ENCODE results near the gene UTP14C.
"Not testable (repeated sequence)": the region's sequence is repeated elsewhere in the genome, so short reads cannot be mapped to it uniquely, and the experiment has no call there.

UTP14C gene

GRCh38 chr13:52061064-52061463, 36.6 kb downstream of the UTP14C start:
- no CpG with 5 or more reads among the region's 3 CpGs for WGBS, 2 donors (ENCODE audit: extremely low coverage in 2 of 2, insufficient read length in 2 of 2, insufficient replicate concordance in 1 of 2)
- H2BK5ac ChIP-seq (ENCODE audit: low read length); DNase-seq (ENCODE audit: low spot score); H3K4me1 ChIP-seq (ENCODE audit: control insufficient read depth in 2 of 2, insufficient read depth in 1 of 2, low read depth in 1 of 2, low read length in 2 of 2); H3K27ac ChIP-seq (replicated peaks; ENCODE audit: low read length); H3K9ac ChIP-seq (ENCODE audit: low read depth, low read length, poor library complexity); H3K4me3 ChIP-seq (ENCODE audit: low read length in 2 of 2); H2BK120ac ChIP-seq (ENCODE audit: low read depth, low read length); H3K23ac ChIP-seq (ENCODE audit: low read depth, low read length, poor library complexity); H4K8ac ChIP-seq (ENCODE audit: low read depth, low read length); H3K27me3 ChIP-seq (ENCODE audit: control insufficient read depth in 3 of 3, insufficient read depth in 3 of 3, low read depth in 1 of 3, low read length in 3 of 3); H2AK5ac ChIP-seq (ENCODE audit: low read depth, low read length); H3K79me1 ChIP-seq (ENCODE audit: low read depth, low read length); H2BK15ac ChIP-seq (ENCODE audit: low read length); H3K14ac ChIP-seq (ENCODE audit: low read length); H2AFZ ChIP-seq (ENCODE audit: low read length); H2BK12ac ChIP-seq (ENCODE audit: low read length); H3K36me3 ChIP-seq (replicated peaks in 1 of 2; ENCODE audit: control insufficient read depth in 2 of 2, insufficient read depth in 2 of 2, low read length in 2 of 2); H3K18ac ChIP-seq (ENCODE audit: low read length); H3K4me2 ChIP-seq (ENCODE audit: insufficient read depth, low read length, poor library complexity, severe bottlenecking); H4K91ac ChIP-seq (ENCODE audit: low read depth, low read length, poor library complexity); H3K4ac ChIP-seq (ENCODE audit: low read length): not testable (repeated sequence)
- peaks cover 12 to 13% of the 10 kb centered on the region in 2 donors for H3K9me3 ChIP-seq (replicated peaks in 1 of 2; ENCODE audit: control insufficient read depth in 2 of 2, insufficient read depth in 1 of 2, low read depth in 1 of 2, low read length in 2 of 2)

- Histone ChIP-seq H2BK120ac (ENCODE audit: low read depth, low read length) (no peak overlapping the region), H3K14ac (ENCODE audit: low read length) (no peak overlapping the region), H2BK12ac (ENCODE audit: low read length) (no peak overlapping the region), H2BK5ac (ENCODE audit: low read length) (no peak overlapping the region), H3K4me1 (ENCODE audit: control insufficient read depth in 2 of 2, insufficient read depth in 1 of 2, low read depth in 1 of 2, low read length in 2 of 2) (no peaks in the 10 kb centered on the region), H3K9me3 (replicated peaks in 1 of 2; ENCODE audit: control insufficient read depth in 2 of 2, insufficient read depth in 1 of 2, low read depth in 1 of 2, low read length in 2 of 2) (peaks cover 12 to 13% of the 10 kb centered on the region in 2 donors), H3K27me3 (ENCODE audit: control insufficient read depth in 3 of 3, insufficient read depth in 3 of 3, low read depth in 1 of 3, low read length in 3 of 3) (no peaks in the 10 kb centered on the region), H3K36me3 (replicated peaks in 1 of 2; ENCODE audit: control insufficient read depth in 2 of 2, insufficient read depth in 2 of 2, low read length in 2 of 2) (no peaks in the 10 kb centered on the region), H3K23ac (ENCODE audit: low read depth, low read length, poor library complexity) (no peak overlapping the region), H4K8ac (ENCODE audit: low read depth, low read length) (no peak overlapping the region), H4K91ac (ENCODE audit: low read depth, low read length, poor library complexity) (no peak overlapping the region), H3K9ac (ENCODE audit: low read depth, low read length, poor library complexity) (no peak overlapping the region), H3K4me3 (ENCODE audit: low read length in 2 of 2) (no peak overlapping the region), H2AK5ac (ENCODE audit: low read depth, low read length) (no peak overlapping the region), H3K18ac (ENCODE audit: low read length) (no peak overlapping the region), H3K4me2 (ENCODE audit: insufficient read depth, low read length, poor library complexity, severe bottlenecking) (no peak overlapping the region), H3K4ac (ENCODE audit: low read length) (no peak overlapping the region), H3K79me1 (ENCODE audit: low read depth, low read length) (no peaks in the 10 kb centered on the region), H2BK15ac (ENCODE audit: low read length) (no peak overlapping the region), H2AFZ (ENCODE audit: low read length) (no peak overlapping the region), H3K27ac (replicated peaks; ENCODE audit: low read length) (no peak overlapping the region)
- WGBS, 2 donors (ENCODE audit: extremely low coverage in 2 of 2, insufficient read length in 2 of 2, insufficient replicate concordance in 1 of 2): no CpG with 5 or more reads among the region's 3 CpGs
- DNase-seq (ENCODE audit: low spot score): no peak
Observed at GRCh38 chr13:52061587-52061986, 37.1 kb downstream of the UTP14C start.

GRCh38 chr13:52067237-52067636, 42.7 kb downstream of the UTP14C start:
- Histone ChIP-seq H3K4ac (ENCODE audit: low read length) (no peak overlapping the region), H3K79me1 (ENCODE audit: low read depth, low read length) (no peaks in the 10 kb centered on the region), H2BK12ac (ENCODE audit: low read length) (no peak overlapping the region), H3K4me3 (ENCODE audit: low read length in 2 of 2) (no peak overlapping the region), H2AK5ac (ENCODE audit: low read depth, low read length) (no peak overlapping the region), H3K9me3 (replicated peaks in 1 of 2; ENCODE audit: control insufficient read depth in 2 of 2, insufficient read depth in 1 of 2, low read depth in 1 of 2, low read length in 2 of 2) (peaks cover 18 to 19% of the 10 kb centered on the region in 2 donors), H3K27me3 (ENCODE audit: control insufficient read depth in 3 of 3, insufficient read depth in 3 of 3, low read depth in 1 of 3, low read length in 3 of 3) (no peaks in the 10 kb centered on the region), H3K27ac (replicated peaks; ENCODE audit: low read length) (no peak overlapping the region), H3K9ac (ENCODE audit: low read depth, low read length, poor library complexity) (no peak overlapping the region), H3K4me2 (ENCODE audit: insufficient read depth, low read length, poor library complexity, severe bottlenecking) (no peak overlapping the region), H4K91ac (ENCODE audit: low read depth, low read length, poor library complexity) (no peak overlapping the region), H2AFZ (ENCODE audit: low read length) (no peak overlapping the region), H3K36me3 (replicated peaks in 1 of 2; ENCODE audit: control insufficient read depth in 2 of 2, insufficient read depth in 2 of 2, low read length in 2 of 2) (no peaks in the 10 kb centered on the region), H3K23ac (ENCODE audit: low read depth, low read length, poor library complexity) (no peak overlapping the region), H2BK15ac (ENCODE audit: low read length) (no peak overlapping the region), H2BK120ac (ENCODE audit: low read depth, low read length) (no peak overlapping the region), H4K8ac (ENCODE audit: low read depth, low read length) (no peak overlapping the region), H3K14ac (ENCODE audit: low read length) (no peak overlapping the region), H2BK5ac (ENCODE audit: low read length) (no peak overlapping the region), H3K18ac (ENCODE audit: low read length) (no peak overlapping the region), H3K4me1 (ENCODE audit: control insufficient read depth in 2 of 2, insufficient read depth in 1 of 2, low read depth in 1 of 2, low read length in 2 of 2) (no peaks in the 10 kb centered on the region)
- no peak for DNase-seq (ENCODE audit: low spot score)

GRCh38 chr13:52070929-52071523, 46.5 kb downstream of the UTP14C start:
- no peak overlapping the region for H4K8ac ChIP-seq (ENCODE audit: low read depth, low read length)
- H3K23ac ChIP-seq (ENCODE audit: low read depth, low read length, poor library complexity): no peak overlapping the region
- H3K4me2 ChIP-seq (ENCODE audit: insufficient read depth, low read length, poor library complexity, severe bottlenecking): no peak overlapping the region
- H3K4me3 ChIP-seq (ENCODE audit: low read length in 2 of 2): no peak overlapping the region
- H3K27me3 ChIP-seq (ENCODE audit: control insufficient read depth in 3 of 3, insufficient read depth in 3 of 3, low read depth in 1 of 3, low read length in 3 of 3): peaks cover 0 to 2% (median 0%) of the 10 kb centered on the region in 3 experiments
- H2AK5ac ChIP-seq (ENCODE audit: low read depth, low read length): no peak overlapping the region
- WGBS, 2 donors (ENCODE audit: extremely low coverage in 2 of 2, insufficient read length in 2 of 2, insufficient replicate concordance in 1 of 2): no CpG with 5 or more reads among the region's 1 CpG
- no peak overlapping the region for H3K27ac ChIP-seq (replicated peaks; ENCODE audit: low read length)
- H3K9ac ChIP-seq (ENCODE audit: low read depth, low read length, poor library complexity): no peak overlapping the region
- no peak overlapping the region for H3K18ac ChIP-seq (ENCODE audit: low read length)
- no peak overlapping the region for H3K4ac ChIP-seq (ENCODE audit: low read length)
- DNase-seq (ENCODE audit: low spot score): no peak
- H4K91ac ChIP-seq (ENCODE audit: low read depth, low read length, poor library complexity): no peak overlapping the region
- H3K4me1 ChIP-seq (ENCODE audit: control insufficient read depth in 2 of 2, insufficient read depth in 1 of 2, low read depth in 1 of 2, low read length in 2 of 2): no peaks in the 10 kb centered on the region
- H2BK5ac ChIP-seq (ENCODE audit: low read length): no peak overlapping the region
- peaks cover 13 to 14% of the 10 kb centered on the region in 2 donors for H3K9me3 ChIP-seq (replicated peaks in 1 of 2; ENCODE audit: control insufficient read depth in 2 of 2, insufficient read depth in 1 of 2, low read depth in 1 of 2, low read length in 2 of 2)
- no peak overlapping the region for H2BK15ac ChIP-seq (ENCODE audit: low read length)
- no peak overlapping the region for H3K14ac ChIP-seq (ENCODE audit: low read length)
- H3K36me3 ChIP-seq (replicated peaks in 1 of 2; ENCODE audit: control insufficient read depth in 2 of 2, insufficient read depth in 2 of 2, low read length in 2 of 2): no peaks in the 10 kb centered on the region
- no peaks in the 10 kb centered on the region for H3K79me1 ChIP-seq (ENCODE audit: low read depth, low read length)
- H2BK120ac ChIP-seq (ENCODE audit: low read depth, low read length): no peak overlapping the region
- H2BK12ac ChIP-seq (ENCODE audit: low read length): no peak overlapping the region
- no peak overlapping the region for H2AFZ ChIP-seq (ENCODE audit: low read length)
